ENCODE measurements around the gene DCUN1D3. TPM values are rescaled to one million over a fixed set of nuclear protein-coding genes. Genes with fewer than 3 reads are reported as not detected.

Gene DCUN1D3
- total RNA-seq, 1 donor from 2014 or later: 9.8 TPM

- peaks cover 27% of the 10 kb centered on the region for H3K36me3 ChIP-seq
- H3K4me3 ChIP-seq: peak overlapping the region; percentile 92
- H3K27me3 ChIP-seq (ENCODE audit: low read depth): no peaks in the 10 kb centered on the region
- TF ChIP-seq CTCF (IDR thresholded peaks at IDR 0.05; ENCODE audit: borderline replicate concordance): no peak
- peaks cover 83% of the 10 kb centered on the region for H3K4me1 ChIP-seq
- no peaks in the 10 kb centered on the region for H3K9me3 ChIP-seq (replicated peaks)
- intact Hi-C loops (cut with micrococcal nuclease): no loop called here
- no peak for DNase-seq
- H3K27ac ChIP-seq (replicated peaks): no peak overlapping the region
Measured at GRCh38 chr16:20897922-20898321, 2.2 kb downstream of the DCUN1D3 start.

- Histone ChIP-seq H3K4me1 (peaks cover 83% of the 10 kb centered on the region), H3K4me3 (no peak overlapping the region), H3K27ac (replicated peaks) (peak overlapping the region; percentile 0), H3K27me3 (ENCODE audit: low read depth) (no peaks in the 10 kb centered on the region), H3K9me3 (replicated peaks) (no peaks in the 10 kb centered on the region), H3K36me3 (peaks cover 29% of the 10 kb centered on the region)
- no peak for DNase-seq
- intact Hi-C loops (cut with micrococcal nuclease): no loop called here
- TF ChIP-seq CTCF (IDR thresholded peaks at IDR 0.05; ENCODE audit: borderline replicate concordance): no peak
Measured at GRCh38 chr16:20897253-20897897, 2.8 kb downstream of the DCUN1D3 start.

- no peak overlapping the region for H3K4me3 ChIP-seq
- peaks cover 68% of the 10 kb centered on the region for H3K4me1 ChIP-seq
- no peak for DNase-seq
- H3K27me3 ChIP-seq (ENCODE audit: low read depth): no peaks in the 10 kb centered on the region
- H3K9me3 ChIP-seq (replicated peaks): no peaks in the 10 kb centered on the region
- intact Hi-C loops (cut with micrococcal nuclease): no loop called here
- no peak overlapping the region for H3K27ac ChIP-seq (replicated peaks)
- TF ChIP-seq CTCF (IDR thresholded peaks at IDR 0.05; ENCODE audit: borderline replicate concordance): no peak
- H3K36me3 ChIP-seq: peaks cover 36% of the 10 kb centered on the region
Measured at GRCh38 chr16:20894388-20894787, 5.8 kb downstream of the DCUN1D3 start.

- Histone ChIP-seq H3K4me1 (peaks cover 56% of the 10 kb centered on the region), H3K4me3 (no peak overlapping the region), H3K36me3 (peaks cover 21% of the 10 kb centered on the region), H3K9me3 (replicated peaks) (no peaks in the 10 kb centered on the region), H3K27me3 (ENCODE audit: low read depth) (no peaks in the 10 kb centered on the region), H3K27ac (replicated peaks) (no peak overlapping the region)
- DNase-seq: no peak
- TF ChIP-seq CTCF (IDR thresholded peaks at IDR 0.05; ENCODE audit: borderline replicate concordance): no peak
- intact Hi-C loops (cut with micrococcal nuclease): no loop called here
Measured at GRCh38 chr16:20889625-20890275, 10.4 kb downstream of the DCUN1D3 start.

- intact Hi-C loops (cut with micrococcal nuclease): no loop called here
- Histone ChIP-seq H3K9me3 (replicated peaks) (no peaks in the 10 kb centered on the region), H3K4me1 (peaks cover 60% of the 10 kb centered on the region), H3K27ac (replicated peaks) (no peak overlapping the region), H3K27me3 (ENCODE audit: low read depth) (no peaks in the 10 kb centered on the region), H3K36me3 (peaks cover 5% of the 10 kb centered on the region), H3K4me3 (no peak overlapping the region)
- TF ChIP-seq CTCF (IDR thresholded peaks at IDR 0.05; ENCODE audit: borderline replicate concordance): no peak
- DNase-seq: no peak
Measured at GRCh38 chr16:20887207-20887606, 13.0 kb downstream of the DCUN1D3 start.
